Measurements from ENCODE around the gene WDR53. TPM values are rescaled to one million over a fixed set of nuclear protein-coding genes. Genes with fewer than 3 reads are reported as not detected.

The WDR53 gene
- polyA plus RNA-seq, 3 donors: 4.1 to 6.7 (median 5.3) TPM

DNA sequence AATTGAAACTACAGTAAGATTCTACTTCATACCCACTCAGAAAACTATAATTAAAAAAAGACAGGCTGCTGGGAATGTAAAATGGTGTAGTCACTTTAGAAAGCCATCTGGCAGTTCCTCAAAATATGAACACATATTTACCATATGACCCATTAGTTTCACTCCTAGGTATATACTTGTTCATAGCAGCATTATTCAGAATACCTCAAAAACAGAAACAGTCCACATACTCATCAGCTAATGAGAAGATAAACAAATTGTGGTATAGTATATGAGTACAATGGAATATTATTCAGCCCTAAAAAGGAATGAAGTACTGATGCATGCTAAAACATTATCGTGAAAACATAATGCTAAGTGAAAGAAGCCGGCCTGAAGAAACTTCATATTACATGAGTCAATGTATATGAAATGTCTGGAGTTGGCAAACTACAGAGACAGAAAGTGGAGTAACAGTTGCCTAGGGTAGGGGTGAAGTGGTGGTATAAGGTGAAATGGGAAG, 23.8 kb downstream of the WDR53 start:
- no peaks in the 10 kb centered on the region for H3K36me3 ChIP-seq (replicated peaks in 1 of 2; ENCODE audit: control insufficient read depth in 1 of 2, insufficient read depth in 2 of 2, low read length in 2 of 2)
- TF ChIP-seq, protein P1, sequence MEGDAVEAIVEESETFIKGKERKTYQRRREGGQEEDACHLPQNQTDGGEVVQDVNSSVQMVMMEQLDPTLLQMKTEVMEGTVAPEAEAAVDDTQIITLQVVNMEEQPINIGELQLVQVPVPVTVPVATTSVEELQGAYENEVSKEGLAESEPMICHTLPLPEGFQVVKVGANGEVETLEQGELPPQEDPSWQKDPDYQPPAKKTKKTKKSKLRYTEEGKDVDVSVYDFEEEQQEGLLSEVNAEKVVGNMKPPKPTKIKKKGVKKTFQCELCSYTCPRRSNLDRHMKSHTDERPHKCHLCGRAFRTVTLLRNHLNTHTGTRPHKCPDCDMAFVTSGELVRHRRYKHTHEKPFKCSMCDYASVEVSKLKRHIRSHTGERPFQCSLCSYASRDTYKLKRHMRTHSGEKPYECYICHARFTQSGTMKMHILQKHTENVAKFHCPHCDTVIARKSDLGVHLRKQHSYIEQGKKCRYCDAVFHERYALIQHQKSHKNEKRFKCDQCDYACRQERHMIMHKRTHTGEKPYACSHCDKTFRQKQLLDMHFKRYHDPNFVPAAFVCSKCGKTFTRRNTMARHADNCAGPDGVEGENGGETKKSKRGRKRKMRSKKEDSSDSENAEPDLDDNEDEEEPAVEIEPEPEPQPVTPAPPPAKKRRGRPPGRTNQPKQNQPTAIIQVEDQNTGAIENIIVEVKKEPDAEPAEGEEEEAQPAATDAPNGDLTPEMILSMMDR (IDR thresholded peaks at IDR 0.05): no peak
- no peaks in the 10 kb centered on the region for H3K27me3 ChIP-seq (ENCODE audit: control insufficient read depth in 2 of 2, insufficient read depth in 2 of 2, low read length in 2 of 2)
- intact Hi-C loops (cut with micrococcal nuclease): no loop called here
- 100% methylated on average over 2 of the region's 2 CpGs for WGBS (ENCODE audit: insufficient coverage)
- Mint-ChIP-seq H3K4me1 (no peaks in the 10 kb centered on the region), H3K27me3 (ENCODE audit: low read depth in 3 of 3) (peaks cover 0 to 3% (median 0%) of the 10 kb centered on the region in 3 donors), H3K27ac (no peak overlapping the region), H3K4me3 (no peak overlapping the region), H3K36me3 (no peaks in the 10 kb centered on the region), H3K9me3 (peaks cover 7 to 17% (median 15%) of the 10 kb centered on the region in 7 donors)
- no peak overlapping the region for H3K4me2 ChIP-seq (replicated peaks; ENCODE audit: extremely low read depth, low read length, poor library complexity, severe bottlenecking)
- H2AFZ ChIP-seq (ENCODE audit: insufficient read depth, low read depth, low read length, poor library complexity, severe bottlenecking): no peak overlapping the region
- no peaks in the 10 kb centered on the region for H4K20me1 ChIP-seq (ENCODE audit: insufficient read depth, low read length)
- H3K79me2 ChIP-seq (ENCODE audit: insufficient read depth, low read length): no peaks in the 10 kb centered on the region
- H3K4me3 ChIP-seq (replicated peaks in 1 of 3; ENCODE audit: low read depth in 2 of 3, low read length in 3 of 3): no peak overlapping the region
- H3K9ac ChIP-seq (ENCODE audit: insufficient read depth, low read length, poor library complexity, severe bottlenecking): no peak overlapping the region
- DNase-seq: no peak
- H3K4me1 ChIP-seq (ENCODE audit: control insufficient read depth in 1 of 2, insufficient read depth in 2 of 2, low read length in 2 of 2): no peaks in the 10 kb centered on the region
- no peak overlapping the region for H3K27ac ChIP-seq (ENCODE audit: low read depth in 1 of 2, low read length in 2 of 2)
- peaks cover 7 to 8% of the 10 kb centered on the region in 2 donors for H3K9me3 ChIP-seq (replicated peaks in 1 of 2; ENCODE audit: control insufficient read depth in 1 of 2, insufficient read depth in 1 of 2, low read length in 2 of 2)

DNA sequence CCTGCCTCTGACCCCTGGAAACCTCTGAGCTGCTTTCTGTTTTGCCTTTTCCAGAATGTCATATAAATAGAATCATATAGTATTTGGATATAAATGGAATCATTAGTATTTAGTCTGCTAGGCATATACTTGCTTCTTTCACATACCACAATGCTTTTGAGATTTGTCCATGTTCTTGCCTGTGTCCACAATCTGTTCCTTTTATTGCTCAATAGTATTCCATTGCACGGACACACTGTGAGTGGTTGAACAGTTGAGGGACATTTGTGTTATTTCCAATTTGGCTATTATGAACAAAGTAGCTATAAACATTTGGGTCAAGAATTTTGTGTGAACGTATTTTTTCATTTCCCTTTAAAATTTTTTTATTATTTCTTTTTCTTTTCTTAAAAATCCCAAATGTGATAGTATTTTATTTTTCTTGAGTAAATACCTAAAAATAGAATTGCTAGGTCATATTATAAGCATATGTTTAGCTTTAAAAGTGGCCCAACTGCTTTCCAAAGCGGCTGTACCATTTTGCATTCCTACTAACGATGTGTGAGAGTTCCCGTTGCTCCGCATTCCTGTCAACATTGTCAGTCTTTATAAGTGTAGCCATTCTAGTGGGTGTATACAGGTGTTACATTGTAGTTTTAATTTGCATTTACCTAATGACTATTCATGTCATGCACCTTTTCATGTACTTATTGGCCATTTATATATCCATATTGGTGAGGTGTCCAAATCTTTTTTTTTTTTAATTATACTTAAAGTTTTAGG, 26.5 kb downstream of the WDR53 start:
- no peak overlapping the region for H3K27ac Mint-ChIP-seq
- Histone ChIP-seq H3K4me3 (replicated peaks in 1 of 3; ENCODE audit: low read depth in 2 of 3, low read length in 3 of 3) (no peak overlapping the region), H3K9me3 (replicated peaks in 1 of 2; ENCODE audit: control insufficient read depth in 1 of 2, insufficient read depth in 1 of 2, low read length in 2 of 2) (no peaks in the 10 kb centered on the region), H2AFZ (ENCODE audit: insufficient read depth, low read depth, low read length, poor library complexity, severe bottlenecking) (no peak overlapping the region), H3K27ac (ENCODE audit: low read depth in 1 of 2, low read length in 2 of 2) (no peak overlapping the region), H3K27me3 (ENCODE audit: control insufficient read depth in 2 of 2, insufficient read depth in 2 of 2, low read length in 2 of 2) (no peaks in the 10 kb centered on the region), H3K4me1 (ENCODE audit: control insufficient read depth in 1 of 2, insufficient read depth in 2 of 2, low read length in 2 of 2) (no peaks in the 10 kb centered on the region), H3K36me3 (replicated peaks in 1 of 2; ENCODE audit: control insufficient read depth in 1 of 2, insufficient read depth in 2 of 2, low read length in 2 of 2) (no peaks in the 10 kb centered on the region), H3K4me2 (replicated peaks; ENCODE audit: extremely low read depth, low read length, poor library complexity, severe bottlenecking) (no peak overlapping the region), H3K79me2 (ENCODE audit: insufficient read depth, low read length) (no peaks in the 10 kb centered on the region), H4K20me1 (ENCODE audit: insufficient read depth, low read length) (no peaks in the 10 kb centered on the region), H3K9ac (ENCODE audit: insufficient read depth, low read length, poor library complexity, severe bottlenecking) (no peak overlapping the region)
- WGBS (ENCODE audit: insufficient coverage): no CpG with 5 or more reads among the region's 6 CpGs
- peaks cover 0 to 3% (median 0%) of the 10 kb centered on the region in 7 donors for H3K9me3 Mint-ChIP-seq
- intact Hi-C loops (cut with micrococcal nuclease): no loop called here
- TF ChIP-seq, protein P1 (IDR thresholded peaks at IDR 0.05): no peak
- H3K27me3 Mint-ChIP-seq (ENCODE audit: low read depth in 3 of 3): peaks cover 0 to 1% (median 0%) of the 10 kb centered on the region in 3 donors
- no peak overlapping the region for H3K4me3 Mint-ChIP-seq
- H3K36me3 Mint-ChIP-seq: no peaks in the 10 kb centered on the region
- DNase-seq: no peak
- peaks cover 1% of the 10 kb centered on the region for H3K4me1 Mint-ChIP-seq

Measured in CD14-positive monocyte (primary cell).